Measurements from ENCODE around the gene SFXN3. TPM values are rescaled to one million over a fixed set of nuclear protein-coding genes. Genes with fewer than 3 reads are reported as not detected.

SFXN3 gene
- total and polyA plus RNA-seq, 10 of the 15 experiments (the other 5 are each of a cell fraction or from before 2014, with no cell fraction given): 0.05 to 11.3 (median 1.2) TPM

- no peak for TF ChIP-seq CUX1 (IDR thresholded peaks at IDR 0.05; ENCODE audit: insufficient replicate concordance, low read depth, low read length)
Observed at GRCh38 chr10:100998991-100999741, 31.9 kb upstream of the SFXN3 start (continued).

GRCh38 chr10:100999742-101000126 is 31.3 kb upstream of the SFXN3 start, which contains the start of gene LZTS2:
Gene LZTS2 (plus strand): TSS chr10:100999808. CDS start chr10:101002539, 2,731 bp downstream.
- Histone ChIP-seq H3K36me3 (ENCODE audit: control insufficient read depth in 2 of 2, insufficient read depth in 2 of 2, low read length in 1 of 2) (no peaks in the 10 kb centered on the region; a peak in 1 of 4 replicates), H3K4me3 (peak within 1 kb of the TSS; percentile 86), H3K27ac (ENCODE audit: control insufficient read depth, insufficient read depth) (peak within 1 kb of the TSS; percentile 88), H3K9ac (ENCODE audit: control insufficient read depth, insufficient read depth, low read length) (peak within 1 kb of the TSS; percentile 73), H3K27me3 (replicated peaks in 1 of 2; ENCODE audit: control insufficient read depth in 2 of 2, insufficient read depth in 2 of 2, low read length in 1 of 2) (no peaks in the 10 kb centered on the region), H3K79me2 (ENCODE audit: control insufficient read depth, insufficient read depth, low read length) (peaks cover 10% of the 10 kb centered on the region), H3K4me2 (ENCODE audit: control insufficient read depth, insufficient read depth) (peak within 1 kb of the TSS; percentile 99), H2AFZ (ENCODE audit: control insufficient read depth, low read depth, low read length) (peak within 1 kb of the TSS; percentile 90), H3K9me3 (replicated peaks; ENCODE audit: control insufficient read depth, insufficient read depth, low read length) (no peaks in the 10 kb centered on the region), H4K20me1 (ENCODE audit: control insufficient read depth, insufficient read depth) (no peaks in the 10 kb centered on the region), H3K4me1 (ENCODE audit: control insufficient read depth, insufficient read depth, low read length) (peaks cover 17% of the 10 kb centered on the region)
- ChIA-PET CTCF (interaction anchor here (0.8 to 5.7 kb wide), 6 partner anchors 12 to 86 kb away, joined by 3 to 91 read pairs (median 10); partner anchors contain the start of genes PDZD7, SFXN3 and SLF2), SMC1A (ENCODE audit: uncharacterized antibody, unreplicated experiment) (no interaction called here), RAD21 (ENCODE audit: unreplicated experiment) (interaction anchor here (0.6 to 4.6 kb wide), 2 partner anchors 15 to 125 kb away, joined by 3 to 26 read pairs; no protein-coding TSS in a partner anchor), POLR2A (interaction anchor here (3.8 kb wide), 1 partner anchor 13 kb away, joined by 23 read pairs; the partner anchor contains the start of genes MRPL43 and TWNK)
- FAIRE-seq: no peak
- DNase-seq (ENCODE audit: low read depth, low spot score): no peak
- in situ Hi-C loops (cut with MboI): no loop called here
- no TSS peak for BruUV-seq (replicated peaks)
- intact Hi-C loops (cut with micrococcal nuclease; ENCODE audit: unreplicated experiment): loop anchor here (1.0 to 5.0 kb wide), 3 partner anchors 14 to 87 kb away; partner anchors contain the start of genes KAZALD1 and SLF2
- ATAC-seq: no peak
- 1% methylated on average over 16 of the region's 44 CpGs for WGBS (ENCODE audit: insufficient coverage, insufficient replicate concordance, low lambda C conversion rate, missing lambda C conversion rate)
- TF ChIP-seq CEBPZ (IDR thresholded peaks at IDR 0.05; ENCODE audit: low read depth, low read length) (no peak), POLR2A (IDR thresholded peaks at IDR 0.05; ENCODE audit: low read depth, low read length) (no peak), EGR1 (IDR thresholded peaks at IDR 0.05; ENCODE audit: borderline replicate concordance in 1 of 2, low read depth in 2 of 2, low read length in 2 of 2) (peak in 1 of 2 experiments; percentile 75; a peak in 2 of 3 replicates)
